Gastroesophageal sphincter (tissue), 3 donors: Measurements from ENCODE around the gene ROBO3.

ENCODE experiments used
- POLR2AphosphoS5 ChIP-seq: sonication (generic); formaldehyde crosslinking; IDR thresholded peaks from one replicate; pipeline ENCODE4 v1.6.1; 2017; ENCODE audit warnings: antibody characterized with exemption
- TF ChIP-seq, protein P1 (sequence below), 4 experiments: fragments of 200-600 bp in 2 of 4; fragments of 450-650 bp in 2 of 4; sonication (generic) in 1 of 4; IDR thresholded peaks; one replicate each; pipeline ENCODE4 v1.5.1; 2017 to 2019; ENCODE audit warnings: antibody characterized with exemption in 4 of 4, mild to moderate bottlenecking in 2 of 4, moderate library complexity in 2 of 4

DNA sequence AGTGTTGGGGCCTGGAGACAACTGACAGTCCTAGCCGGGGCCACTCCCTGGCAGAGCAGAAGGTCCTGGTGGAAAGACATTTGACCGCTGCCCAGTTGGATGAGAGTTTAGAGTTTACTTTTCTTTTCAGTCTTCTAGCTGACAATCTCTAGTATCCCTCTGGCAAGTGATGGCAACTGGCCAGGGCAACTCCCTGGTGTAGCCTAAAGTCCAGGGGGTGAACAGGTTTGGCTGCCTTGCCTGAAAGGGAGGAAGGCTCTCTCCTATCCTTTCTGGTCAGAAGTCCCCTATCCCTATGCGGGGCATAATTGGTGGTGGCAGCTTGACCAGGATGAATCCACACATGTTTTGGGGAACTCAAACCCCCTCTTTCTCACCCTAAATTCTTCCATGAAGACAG lies 48.2 kb upstream of the ROBO3 start:
- TF ChIP-seq, protein P1, sequence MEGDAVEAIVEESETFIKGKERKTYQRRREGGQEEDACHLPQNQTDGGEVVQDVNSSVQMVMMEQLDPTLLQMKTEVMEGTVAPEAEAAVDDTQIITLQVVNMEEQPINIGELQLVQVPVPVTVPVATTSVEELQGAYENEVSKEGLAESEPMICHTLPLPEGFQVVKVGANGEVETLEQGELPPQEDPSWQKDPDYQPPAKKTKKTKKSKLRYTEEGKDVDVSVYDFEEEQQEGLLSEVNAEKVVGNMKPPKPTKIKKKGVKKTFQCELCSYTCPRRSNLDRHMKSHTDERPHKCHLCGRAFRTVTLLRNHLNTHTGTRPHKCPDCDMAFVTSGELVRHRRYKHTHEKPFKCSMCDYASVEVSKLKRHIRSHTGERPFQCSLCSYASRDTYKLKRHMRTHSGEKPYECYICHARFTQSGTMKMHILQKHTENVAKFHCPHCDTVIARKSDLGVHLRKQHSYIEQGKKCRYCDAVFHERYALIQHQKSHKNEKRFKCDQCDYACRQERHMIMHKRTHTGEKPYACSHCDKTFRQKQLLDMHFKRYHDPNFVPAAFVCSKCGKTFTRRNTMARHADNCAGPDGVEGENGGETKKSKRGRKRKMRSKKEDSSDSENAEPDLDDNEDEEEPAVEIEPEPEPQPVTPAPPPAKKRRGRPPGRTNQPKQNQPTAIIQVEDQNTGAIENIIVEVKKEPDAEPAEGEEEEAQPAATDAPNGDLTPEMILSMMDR (IDR thresholded peaks at IDR 0.05): no peak
- TF ChIP-seq POLR2AphosphoS5: no peak
